ENCODE data around the gene PLPP3.

DNA sequence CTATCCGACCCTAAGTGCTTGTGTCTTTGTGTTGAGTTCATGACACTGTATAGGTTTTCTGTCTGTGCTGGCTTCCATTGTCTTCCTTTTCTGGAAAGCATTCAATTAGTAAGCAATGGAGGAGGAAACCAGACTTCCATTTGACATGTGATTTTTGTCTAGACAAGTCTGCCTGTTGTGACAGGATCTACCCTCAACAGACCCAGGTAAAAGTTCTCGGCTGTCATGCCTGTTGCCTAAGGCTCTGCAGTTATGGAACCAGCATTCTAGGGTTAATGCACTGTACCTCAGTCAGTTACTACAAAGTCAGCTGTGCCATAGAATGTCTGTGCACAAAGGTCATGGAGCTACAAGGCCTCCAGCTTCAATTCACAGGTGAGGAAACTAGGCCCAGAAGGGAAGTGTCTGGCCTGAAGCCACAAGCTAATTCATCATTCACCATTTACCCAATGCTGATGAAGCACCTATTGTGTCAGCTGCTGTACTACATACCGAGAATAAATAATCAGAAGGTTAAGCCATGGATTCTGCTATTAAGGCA, 72.3 kb downstream of the PLPP3 start:
- TF ChIP-seq CHD1 (IDR thresholded peaks at IDR 0.05; ENCODE audit: low read length) = no peak
- TF ChIP-seq, protein P1, sequence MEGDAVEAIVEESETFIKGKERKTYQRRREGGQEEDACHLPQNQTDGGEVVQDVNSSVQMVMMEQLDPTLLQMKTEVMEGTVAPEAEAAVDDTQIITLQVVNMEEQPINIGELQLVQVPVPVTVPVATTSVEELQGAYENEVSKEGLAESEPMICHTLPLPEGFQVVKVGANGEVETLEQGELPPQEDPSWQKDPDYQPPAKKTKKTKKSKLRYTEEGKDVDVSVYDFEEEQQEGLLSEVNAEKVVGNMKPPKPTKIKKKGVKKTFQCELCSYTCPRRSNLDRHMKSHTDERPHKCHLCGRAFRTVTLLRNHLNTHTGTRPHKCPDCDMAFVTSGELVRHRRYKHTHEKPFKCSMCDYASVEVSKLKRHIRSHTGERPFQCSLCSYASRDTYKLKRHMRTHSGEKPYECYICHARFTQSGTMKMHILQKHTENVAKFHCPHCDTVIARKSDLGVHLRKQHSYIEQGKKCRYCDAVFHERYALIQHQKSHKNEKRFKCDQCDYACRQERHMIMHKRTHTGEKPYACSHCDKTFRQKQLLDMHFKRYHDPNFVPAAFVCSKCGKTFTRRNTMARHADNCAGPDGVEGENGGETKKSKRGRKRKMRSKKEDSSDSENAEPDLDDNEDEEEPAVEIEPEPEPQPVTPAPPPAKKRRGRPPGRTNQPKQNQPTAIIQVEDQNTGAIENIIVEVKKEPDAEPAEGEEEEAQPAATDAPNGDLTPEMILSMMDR (IDR thresholded peaks at IDR 0.05 in 2 of 3, conservative IDR thresholded peaks at IDR 0.05 in 1 of 3; ENCODE audit: insufficient read depth in 2 of 3, low read depth in 1 of 3, low read length in 3 of 3) = no peak
- TF ChIP-seq ATF7 (IDR thresholded peaks at IDR 0.05) = no peak
- no peak for TF ChIP-seq CBX2 (IDR thresholded peaks at IDR 0.05; ENCODE audit: insufficient read depth, low read length, poor library complexity, severe bottlenecking)
- TF ChIP-seq, protein P2, sequence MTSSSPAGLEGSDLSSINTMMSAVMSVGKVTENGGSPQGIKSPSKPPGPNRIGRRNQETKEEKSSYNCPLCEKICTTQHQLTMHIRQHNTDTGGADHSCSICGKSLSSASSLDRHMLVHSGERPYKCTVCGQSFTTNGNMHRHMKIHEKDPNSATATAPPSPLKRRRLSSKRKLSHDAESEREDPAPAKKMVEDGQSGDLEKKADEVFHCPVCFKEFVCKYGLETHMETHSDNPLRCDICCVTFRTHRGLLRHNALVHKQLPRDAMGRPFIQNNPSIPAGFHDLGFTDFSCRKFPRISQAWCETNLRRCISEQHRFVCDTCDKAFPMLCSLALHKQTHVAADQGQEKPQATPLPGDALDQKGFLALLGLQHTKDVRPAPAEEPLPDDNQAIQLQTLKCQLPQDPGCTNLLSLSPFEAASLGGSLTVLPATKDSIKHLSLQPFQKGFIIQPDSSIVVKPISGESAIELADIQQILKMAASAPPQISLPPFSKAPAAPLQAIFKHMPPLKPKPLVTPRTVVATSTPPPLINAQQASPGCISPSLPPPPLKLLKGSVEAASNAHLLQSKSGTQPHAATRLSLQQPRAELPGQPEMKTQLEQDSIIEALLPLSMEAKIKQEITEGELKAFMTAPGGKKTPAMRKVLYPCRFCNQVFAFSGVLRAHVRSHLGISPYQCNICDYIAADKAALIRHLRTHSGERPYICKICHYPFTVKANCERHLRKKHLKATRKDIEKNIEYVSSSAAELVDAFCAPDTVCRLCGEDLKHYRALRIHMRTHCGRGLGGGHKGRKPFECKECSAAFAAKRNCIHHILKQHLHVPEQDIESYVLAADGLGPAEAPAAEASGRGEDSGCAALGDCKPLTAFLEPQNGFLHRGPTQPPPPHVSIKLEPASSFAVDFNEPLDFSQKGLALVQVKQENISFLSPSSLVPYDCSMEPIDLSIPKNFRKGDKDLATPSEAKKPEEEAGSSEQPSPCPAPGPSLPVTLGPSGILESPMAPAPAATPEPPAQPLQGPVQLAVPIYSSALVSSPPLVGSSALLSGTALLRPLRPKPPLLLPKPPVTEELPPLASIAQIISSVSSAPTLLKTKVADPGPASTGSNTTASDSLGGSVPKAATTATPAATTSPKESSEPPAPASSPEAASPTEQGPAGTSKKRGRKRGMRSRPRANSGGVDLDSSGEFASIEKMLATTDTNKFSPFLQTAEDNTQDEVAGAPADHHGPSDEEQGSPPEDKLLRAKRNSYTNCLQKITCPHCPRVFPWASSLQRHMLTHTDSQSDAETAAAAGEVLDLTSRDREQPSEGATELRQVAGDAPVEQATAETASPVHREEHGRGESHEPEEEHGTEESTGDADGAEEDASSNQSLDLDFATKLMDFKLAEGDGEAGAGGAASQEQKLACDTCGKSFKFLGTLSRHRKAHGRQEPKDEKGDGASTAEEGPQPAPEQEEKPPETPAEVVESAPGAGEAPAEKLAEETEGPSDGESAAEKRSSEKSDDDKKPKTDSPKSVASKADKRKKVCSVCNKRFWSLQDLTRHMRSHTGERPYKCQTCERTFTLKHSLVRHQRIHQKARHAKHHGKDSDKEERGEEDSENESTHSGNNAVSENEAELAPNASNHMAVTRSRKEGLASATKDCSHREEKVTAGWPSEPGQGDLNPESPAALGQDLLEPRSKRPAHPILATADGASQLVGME (CRISPR knock-in tag; IDR thresholded peaks at IDR 0.05) = no peak
- TF ChIP-seq ZNF830 (CRISPR knock-in tag; IDR thresholded peaks at IDR 0.05) = no peak
- no peak for TF ChIP-seq ZC3H11A (IDR thresholded peaks at IDR 0.05; ENCODE audit: low read depth, low read length)
- TF ChIP-seq BRD4 (IDR thresholded peaks at IDR 0.05) = no peak
- TF ChIP-seq TEAD2 (tag; IDR thresholded peaks at IDR 0.05) = no peak
- no peak for TF ChIP-seq IRF2 (CRISPR knock-in tag; IDR thresholded peaks at IDR 0.05)
- TF ChIP-seq STAT5B (CRISPR knock-in tag; IDR thresholded peaks at IDR 0.05) = no peak
